ENCODE measurements around the gene ACIN1.

- TF ChIP-seq CTCF (IDR thresholded peaks at IDR 0.05; ENCODE audit: insufficient read depth, low read length, poor library complexity, severe bottlenecking) (no peak), EZH2phosphoT487 (conservative IDR thresholded peaks at IDR 0.05; ENCODE audit: low read length) (no peak)
Observed at GRCh38 chr14:23114120-23114458, 19.2 kb upstream of the ACIN1 start.
